GM19452 (cell line): Measurements from ENCODE around the gene MCC.
A peak's percentile ranks its signal among the peaks of the same experiment; 100 is the strongest.

Source experiments
- ATAC-seq: cut with Tn5 transposase; IDR thresholded peaks from one replicate; pipeline ENCODE4 v1.9.1; 2021; ENCODE audit not compliant: unreplicated experiment

The MCC gene

GRCh38 chr5:113017881-113018635 is 470.2 kb downstream of the MCC start:
- ATAC-seq: no peak

- no peak for ATAC-seq
Measured at GRCh38 chr5:113005454-113005853, 482.8 kb downstream of the MCC start.

- no peak for ATAC-seq
Measured at GRCh38 chr5:113003763-113004162, 484.5 kb downstream of the MCC start.

GRCh38 chr5:113002423-113002822 is 485.8 kb downstream of the MCC start:
- ATAC-seq: no peak

- ATAC-seq: no peak
Measured at GRCh38 chr5:113000466-113000865, 487.8 kb downstream of the MCC start.

- ATAC-seq: no peak
Measured at GRCh38 chr5:112998296-112998695, 490.0 kb downstream of the MCC start.

GRCh38 chr5:112996830-112997374 is 491.4 kb downstream of the MCC start:
- no peak for ATAC-seq

- peak; percentile 74 for ATAC-seq
Measured at GRCh38 chr5:112995764-112996618, 492.3 kb downstream of the MCC start.

GRCh38 chr5:112986224-112986623 is 502.0 kb downstream of the MCC start:
- ATAC-seq: no peak

- ATAC-seq: no peak
Measured at GRCh38 chr5:112983363-112983762, 504.9 kb downstream of the MCC start.

GRCh38 chr5:112979723-112980122 is 508.5 kb downstream of the MCC start:
- ATAC-seq: no peak

GRCh38 chr5:112978836-112979235 is 509.4 kb downstream of the MCC start:
- no peak for ATAC-seq

- no peak for ATAC-seq
Measured at GRCh38 chr5:112977440-112977861, 510.8 kb downstream of the MCC start.

- ATAC-seq: peak; percentile 98
Measured at GRCh38 chr5:112976432-112977309, 511.6 kb downstream of the MCC start, which contains the start of gene DCP2. Gene DCP2 (plus strand): TSS chr5:112976798. CDS start chr5:112976934, 136 bp downstream.

GRCh38 chr5:112975721-112976431 is 512.4 kb downstream of the MCC start:
- ATAC-seq: peak; percentile 10

- ATAC-seq: no peak
Measured at GRCh38 chr5:112974901-112975300, 513.4 kb downstream of the MCC start.

GRCh38 chr5:112973904-112974303 is 514.3 kb downstream of the MCC start:
- ATAC-seq: no peak

- ATAC-seq: no peak
Measured at GRCh38 chr5:112973036-112973435, 515.2 kb downstream of the MCC start.
